Neural progenitor cell (in vitro differentiated cells): ENCODE data around the gene APOL5. TPM values are rescaled to one million over a fixed set of nuclear protein-coding genes. Genes with fewer than 3 reads are reported as not detected.

Experiments
- DNase-seq: peaks from one replicate; pipeline ENCODE4 v3.0.0-alpha.2; 2016; ENCODE audit warnings: low spot score
- H2AFZ ChIP-seq: fragments of 200-600 bp; sonication (generic); replicated peaks from 2 replicates; pipeline ENCODE4 v1.6.1; 2016; ENCODE audit warnings: antibody characterized with exemption
- H3F3A ChIP-seq: fragments of 200-600 bp; sonication (generic); 2 replicates; pipeline ENCODE4 v1.6.1; 2016; ENCODE audit warnings: antibody characterized with exemption, low read depth
- H3K27ac ChIP-seq: fragments of 200-600 bp; sonication (generic); 2 replicates; pipeline ENCODE4 v1.5.1; 2016; ENCODE audit warnings: mild to moderate bottlenecking
- H3K27me3 ChIP-seq: fragments of 200-600 bp; sonication (generic); 2 replicates; pipeline ENCODE4 v1.6.1; 2016; ENCODE audit warnings: mild to moderate bottlenecking, moderate library complexity
- H3K36me3 ChIP-seq: fragments of 200-600 bp; sonication (generic); 2 replicates; pipeline ENCODE4 v1.5.1; 2016
- H3K4me1 ChIP-seq: fragments of 200-600 bp; sonication (generic); 2 replicates; pipeline ENCODE4 v1.6.1; 2016; ENCODE audit warnings: mixed run types
- H3K4me2 ChIP-seq: fragments of 200-600 bp; sonication (generic); 2 replicates; pipeline ENCODE4 v1.6.1; 2016
- H3K4me3 ChIP-seq: fragments of 200-600 bp; sonication (generic); 2 replicates; pipeline ENCODE4 v1.5.1; 2016
- H3K79me2 ChIP-seq: fragments of 200-600 bp; sonication (generic); 2 replicates; pipeline ENCODE4 v1.6.1; 2016; ENCODE audit warnings: low read depth
- H3K9ac ChIP-seq: fragments of 200-600 bp; sonication (generic); 2 replicates; pipeline ENCODE4 v1.6.1; 2016
- H3K9me3 ChIP-seq: fragments of 200-600 bp; sonication (generic); 2 replicates; pipeline ENCODE4 v1.5.1; 2016; ENCODE audit warnings: low read depth
- H4K20me1 ChIP-seq: fragments of 200-600 bp; sonication (generic); 2 replicates; pipeline ENCODE4 v1.6.1; 2016; ENCODE audit warnings: low read depth
- H3K27ac Mint-ChIP-seq: 3 replicates; pipeline ENCODE4 v1.8.0; 2021; ENCODE audit warnings: mixed read lengths
- H3K27me3 Mint-ChIP-seq: 2 replicates; pipeline ENCODE4 v1.8.0; 2022; ENCODE audit warnings: low read depth, mild to moderate bottlenecking, inconsistent platforms, moderate library complexity, mixed read lengths; ENCODE audit not compliant: insufficient read depth
- H3K36me3 Mint-ChIP-seq: 3 replicates; pipeline ENCODE4 v1.8.0; 2021; ENCODE audit warnings: mixed read lengths
- H3K4me1 Mint-ChIP-seq: 3 replicates; pipeline ENCODE4 v1.8.0; 2021; ENCODE audit warnings: mixed read lengths
- H3K4me3 Mint-ChIP-seq: 3 replicates; pipeline ENCODE4 v1.8.0; 2021; ENCODE audit warnings: mild to moderate bottlenecking, moderate library complexity, mixed read lengths
- H3K9me3 Mint-ChIP-seq: 3 replicates; pipeline ENCODE4 v1.8.0; 2020; ENCODE audit warnings: mixed read lengths
- EZH2 ChIP-seq: fragments of 200-600 bp; sonication (generic); IDR thresholded peaks from 2 replicates; pipeline ENCODE4 v1.6.1; 2017; ENCODE audit warnings: antibody characterized with exemption, mild to moderate bottlenecking, moderate library complexity
- EZH2phosphoT487 ChIP-seq: fragments of 200-600 bp; sonication (generic); IDR thresholded peaks from 2 replicates; pipeline ENCODE4 v1.6.1; 2017; ENCODE audit warnings: antibody characterized with exemption
- total RNA-seq: library from RNA; depleted of rRNA; stranded (reverse); fragments of >200 nt; gene quantifications from 2 replicates; pipeline ENCODE4 v1.2.3, GENCODE V29; 2015; ENCODE audit warnings: low replicate concordance
- TF ChIP-seq, protein P1 (sequence below): fragments of 200-600 bp; sonication (generic); IDR thresholded peaks from 2 replicates; pipeline ENCODE4 v1.5.1; 2017; ENCODE audit warnings: antibody characterized with exemption, mild to moderate bottlenecking

Gene APOL5
- total RNA-seq, 1 donor from 2014 or later: not detected

DNA sequence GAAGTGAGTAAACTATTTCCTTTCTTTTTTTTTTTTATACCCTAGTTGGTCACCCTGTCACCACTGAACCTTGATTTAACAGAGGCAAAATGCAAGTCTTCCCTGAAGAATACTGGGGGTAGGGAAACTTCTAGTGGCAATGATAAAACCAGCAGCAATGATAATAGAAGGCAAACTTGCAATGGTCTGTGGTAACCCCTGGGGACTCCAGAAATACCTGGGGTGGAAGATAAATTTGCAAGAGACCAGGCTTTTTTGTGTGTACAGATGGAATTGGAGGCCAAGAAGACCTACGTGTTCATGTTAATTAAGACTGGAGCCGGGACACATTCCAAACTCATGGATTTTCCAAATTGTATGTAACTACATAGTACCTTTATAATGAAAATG lies 11.6 kb downstream of the APOL5 start:
- Histone ChIP-seq H3K27me3 (no peaks in the 10 kb centered on the region), H3K79me2 (no peaks in the 10 kb centered on the region), H3K27ac (no peak overlapping the region), H2AFZ (no peak overlapping the region), H3F3A (no peaks in the 10 kb centered on the region), H3K9me3 (no peaks in the 10 kb centered on the region), H3K36me3 (no peaks in the 10 kb centered on the region), H3K4me1 (no peaks in the 10 kb centered on the region), H4K20me1 (no peaks in the 10 kb centered on the region), H3K4me2 (no peak overlapping the region), H3K4me3 (no peak overlapping the region), H3K9ac (no peak overlapping the region)
- no peak for TF ChIP-seq EZH2
- TF ChIP-seq, protein P1, sequence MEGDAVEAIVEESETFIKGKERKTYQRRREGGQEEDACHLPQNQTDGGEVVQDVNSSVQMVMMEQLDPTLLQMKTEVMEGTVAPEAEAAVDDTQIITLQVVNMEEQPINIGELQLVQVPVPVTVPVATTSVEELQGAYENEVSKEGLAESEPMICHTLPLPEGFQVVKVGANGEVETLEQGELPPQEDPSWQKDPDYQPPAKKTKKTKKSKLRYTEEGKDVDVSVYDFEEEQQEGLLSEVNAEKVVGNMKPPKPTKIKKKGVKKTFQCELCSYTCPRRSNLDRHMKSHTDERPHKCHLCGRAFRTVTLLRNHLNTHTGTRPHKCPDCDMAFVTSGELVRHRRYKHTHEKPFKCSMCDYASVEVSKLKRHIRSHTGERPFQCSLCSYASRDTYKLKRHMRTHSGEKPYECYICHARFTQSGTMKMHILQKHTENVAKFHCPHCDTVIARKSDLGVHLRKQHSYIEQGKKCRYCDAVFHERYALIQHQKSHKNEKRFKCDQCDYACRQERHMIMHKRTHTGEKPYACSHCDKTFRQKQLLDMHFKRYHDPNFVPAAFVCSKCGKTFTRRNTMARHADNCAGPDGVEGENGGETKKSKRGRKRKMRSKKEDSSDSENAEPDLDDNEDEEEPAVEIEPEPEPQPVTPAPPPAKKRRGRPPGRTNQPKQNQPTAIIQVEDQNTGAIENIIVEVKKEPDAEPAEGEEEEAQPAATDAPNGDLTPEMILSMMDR: no peak
- TF ChIP-seq EZH2phosphoT487: no peak
- no peak for DNase-seq
- no peaks in the 10 kb centered on the region for H3K9me3 Mint-ChIP-seq
- H3K27me3 Mint-ChIP-seq: peaks cover 7% of the 10 kb centered on the region
- H3K4me1 Mint-ChIP-seq: no peaks in the 10 kb centered on the region
- H3K4me3 Mint-ChIP-seq: no peak overlapping the region
- H3K36me3 Mint-ChIP-seq: peaks cover 2% of the 10 kb centered on the region
- no peak overlapping the region for H3K27ac Mint-ChIP-seq

DNA sequence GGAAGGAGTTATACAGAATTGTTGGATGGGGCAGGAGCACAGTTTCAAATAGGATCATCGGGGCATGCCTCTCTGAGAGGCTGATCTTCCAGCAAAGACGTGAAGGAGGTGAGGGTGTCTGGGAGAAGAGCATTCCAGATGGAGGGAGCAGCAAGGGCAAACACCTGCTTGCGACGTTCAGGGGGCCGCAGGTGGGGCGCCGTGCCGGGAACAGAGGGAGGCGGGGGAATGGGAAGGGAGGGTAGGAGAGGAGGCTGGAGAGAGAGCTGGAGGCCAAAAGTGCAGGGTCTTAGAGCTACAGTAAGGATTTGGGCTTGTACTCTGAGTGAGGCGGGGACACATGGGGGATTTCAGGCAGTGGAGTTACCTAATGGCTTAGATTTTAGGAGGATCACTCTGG lies 13.6 kb downstream of the APOL5 start:
- Mint-ChIP-seq H3K36me3 (peaks cover 2% of the 10 kb centered on the region), H3K4me3 (no peak overlapping the region), H3K27me3 (peaks cover 5% of the 10 kb centered on the region), H3K27ac (peak overlapping the region; percentile 74), H3K9me3 (no peaks in the 10 kb centered on the region), H3K4me1 (no peaks in the 10 kb centered on the region)
- Histone ChIP-seq H3K9me3 (no peaks in the 10 kb centered on the region), H3F3A (no peaks in the 10 kb centered on the region), H2AFZ (no peak overlapping the region), H3K79me2 (no peaks in the 10 kb centered on the region), H3K27ac (no peak overlapping the region), H3K36me3 (no peaks in the 10 kb centered on the region), H3K27me3 (no peaks in the 10 kb centered on the region), H3K4me2 (no peak overlapping the region), H3K4me3 (no peak overlapping the region), H3K4me1 (no peaks in the 10 kb centered on the region), H4K20me1 (no peaks in the 10 kb centered on the region), H3K9ac (no peak overlapping the region)
- DNase-seq: no peak
- TF ChIP-seq EZH2 (no peak), EZH2phosphoT487 (no peak)
- TF ChIP-seq, protein P1: no peak

- Histone ChIP-seq H3K9me3 (no peaks in the 10 kb centered on the region), H3K27me3 (no peaks in the 10 kb centered on the region), H3K79me2 (no peaks in the 10 kb centered on the region), H3K4me1 (no peaks in the 10 kb centered on the region), H4K20me1 (no peaks in the 10 kb centered on the region), H3K9ac (no peak overlapping the region), H3K36me3 (no peaks in the 10 kb centered on the region), H2AFZ (no peak overlapping the region), H3F3A (no peaks in the 10 kb centered on the region), H3K4me3 (no peak overlapping the region), H3K4me2 (no peak overlapping the region), H3K27ac (no peak overlapping the region)
- Mint-ChIP-seq H3K27ac (no peak overlapping the region), H3K4me3 (no peak overlapping the region), H3K4me1 (no peaks in the 10 kb centered on the region), H3K9me3 (no peaks in the 10 kb centered on the region), H3K27me3 (peaks cover 5% of the 10 kb centered on the region), H3K36me3 (peaks cover 4% of the 10 kb centered on the region)
- TF ChIP-seq EZH2phosphoT487 (no peak), EZH2 (no peak)
- TF ChIP-seq, protein P1: no peak
- no peak for DNase-seq
Observed at GRCh38 chr22:35732116-35732515, 14.4 kb downstream of the APOL5 start.
